NCI-H1092 treated with DMSO at 0.1 percent for 48 hours (cell line): ENCODE data around the gene VANGL1.

Experiments
- DNase-seq: peaks from one replicate; lab custom pipeline; 2025; lab: John Stamatoyannopoulos, UW

VANGL1 gene

GRCh38 chr1:115644109-115644508, 2.3 kb downstream of the VANGL1 start:
- DNase-seq, result no peak

GRCh38 chr1:115647047-115647446, 5.3 kb downstream of the VANGL1 start:
- DNase-seq, result no peak

GRCh38 chr1:115647507-115647906, 5.7 kb downstream of the VANGL1 start:
- DNase-seq, result no peak

- DNase-seq, result no peak
Measured at GRCh38 chr1:115647919-115648650, 6.3 kb downstream of the VANGL1 start.

GRCh38 chr1:115648717-115649691, 7.2 kb downstream of the VANGL1 start:
- no peak for DNase-seq

GRCh38 chr1:115649964-115650363, 8.2 kb downstream of the VANGL1 start:
- DNase-seq, result no peak

- no peak for DNase-seq
Measured at GRCh38 chr1:115650961-115651360, 9.2 kb downstream of the VANGL1 start.

GRCh38 chr1:115651391-115651790, 9.6 kb downstream of the VANGL1 start:
- DNase-seq, result no peak

GRCh38 chr1:115652236-115652788, 10.5 kb downstream of the VANGL1 start:
- no peak for DNase-seq

GRCh38 chr1:115654125-115654524, 12.4 kb downstream of the VANGL1 start:
- no peak for DNase-seq

- no peak for DNase-seq
Measured at GRCh38 chr1:115654663-115655305, 13.0 kb downstream of the VANGL1 start.

GRCh38 chr1:115655306-115655663, 13.5 kb downstream of the VANGL1 start:
- no peak for DNase-seq

- no peak for DNase-seq
Measured at GRCh38 chr1:115655916-115656315, 14.1 kb downstream of the VANGL1 start.

- DNase-seq, result no peak
Measured at GRCh38 chr1:115656461-115657077, 14.8 kb downstream of the VANGL1 start.

GRCh38 chr1:115658646-115659045, 16.9 kb downstream of the VANGL1 start:
- no peak for DNase-seq

GRCh38 chr1:115660151-115660550, 18.4 kb downstream of the VANGL1 start:
- no peak for DNase-seq

- DNase-seq, result no peak
Measured at GRCh38 chr1:115661157-115661556, 19.4 kb downstream of the VANGL1 start.

- peak; percentile 24 for DNase-seq
Measured at GRCh38 chr1:115665319-115666096, 23.7 kb downstream of the VANGL1 start.

GRCh38 chr1:115666206-115666605, 24.4 kb downstream of the VANGL1 start:
- no peak for DNase-seq

GRCh38 chr1:115666702-115667101, 24.9 kb downstream of the VANGL1 start:
- DNase-seq, result peak; percentile 59

GRCh38 chr1:115668579-115668978, 26.8 kb downstream of the VANGL1 start:
- DNase-seq, result no peak
